Neural progenitor cell (in vitro differentiated cells): ENCODE data around the gene PTPRT. TPM values are rescaled to one million over a fixed set of nuclear protein-coding genes. Genes with fewer than 3 reads are reported as not detected.

Experiments
- DNase-seq: peaks from one replicate; pipeline ENCODE4 v3.0.0-alpha.2; 2016; ENCODE audit warnings: low spot score
- H2AFZ ChIP-seq: fragments of 200-600 bp; sonication (generic); replicated peaks from 2 replicates; pipeline ENCODE4 v1.6.1; 2016; ENCODE audit warnings: antibody characterized with exemption
- H3F3A ChIP-seq: fragments of 200-600 bp; sonication (generic); 2 replicates; pipeline ENCODE4 v1.6.1; 2016; ENCODE audit warnings: antibody characterized with exemption, low read depth
- H3K27ac ChIP-seq: fragments of 200-600 bp; sonication (generic); 2 replicates; pipeline ENCODE4 v1.5.1; 2016; ENCODE audit warnings: mild to moderate bottlenecking
- H3K27me3 ChIP-seq: fragments of 200-600 bp; sonication (generic); 2 replicates; pipeline ENCODE4 v1.6.1; 2016; ENCODE audit warnings: mild to moderate bottlenecking, moderate library complexity
- H3K36me3 ChIP-seq: fragments of 200-600 bp; sonication (generic); 2 replicates; pipeline ENCODE4 v1.5.1; 2016
- H3K4me1 ChIP-seq: fragments of 200-600 bp; sonication (generic); 2 replicates; pipeline ENCODE4 v1.6.1; 2016; ENCODE audit warnings: mixed run types
- H3K4me2 ChIP-seq: fragments of 200-600 bp; sonication (generic); 2 replicates; pipeline ENCODE4 v1.6.1; 2016
- H3K4me3 ChIP-seq: fragments of 200-600 bp; sonication (generic); 2 replicates; pipeline ENCODE4 v1.5.1; 2016
- H3K79me2 ChIP-seq: fragments of 200-600 bp; sonication (generic); 2 replicates; pipeline ENCODE4 v1.6.1; 2016; ENCODE audit warnings: low read depth
- H3K9ac ChIP-seq: fragments of 200-600 bp; sonication (generic); 2 replicates; pipeline ENCODE4 v1.6.1; 2016
- H3K9me3 ChIP-seq: fragments of 200-600 bp; sonication (generic); 2 replicates; pipeline ENCODE4 v1.5.1; 2016; ENCODE audit warnings: low read depth
- H4K20me1 ChIP-seq: fragments of 200-600 bp; sonication (generic); 2 replicates; pipeline ENCODE4 v1.6.1; 2016; ENCODE audit warnings: low read depth
- H3K27ac Mint-ChIP-seq: 3 replicates; pipeline ENCODE4 v1.8.0; 2021; ENCODE audit warnings: mixed read lengths
- H3K27me3 Mint-ChIP-seq: 2 replicates; pipeline ENCODE4 v1.8.0; 2022; ENCODE audit warnings: low read depth, mild to moderate bottlenecking, inconsistent platforms, moderate library complexity, mixed read lengths; ENCODE audit not compliant: insufficient read depth
- H3K36me3 Mint-ChIP-seq: 3 replicates; pipeline ENCODE4 v1.8.0; 2021; ENCODE audit warnings: mixed read lengths
- H3K4me1 Mint-ChIP-seq: 3 replicates; pipeline ENCODE4 v1.8.0; 2021; ENCODE audit warnings: mixed read lengths
- H3K4me3 Mint-ChIP-seq: 3 replicates; pipeline ENCODE4 v1.8.0; 2021; ENCODE audit warnings: mild to moderate bottlenecking, moderate library complexity, mixed read lengths
- H3K9me3 Mint-ChIP-seq: 3 replicates; pipeline ENCODE4 v1.8.0; 2020; ENCODE audit warnings: mixed read lengths
- CTCF ChIP-seq: fragments of 200-600 bp; sonication (generic); IDR thresholded peaks from 2 replicates; pipeline ENCODE4 v1.5.1; 2017; ENCODE audit warnings: antibody characterized with exemption, mild to moderate bottlenecking
- EZH2 ChIP-seq: fragments of 200-600 bp; sonication (generic); IDR thresholded peaks from 2 replicates; pipeline ENCODE4 v1.6.1; 2017; ENCODE audit warnings: antibody characterized with exemption, mild to moderate bottlenecking, moderate library complexity
- EZH2phosphoT487 ChIP-seq: fragments of 200-600 bp; sonication (generic); IDR thresholded peaks from 2 replicates; pipeline ENCODE4 v1.6.1; 2017; ENCODE audit warnings: antibody characterized with exemption
- total RNA-seq: library from RNA; depleted of rRNA; stranded (reverse); fragments of >200 nt; gene quantifications from 2 replicates; pipeline ENCODE4 v1.2.3, GENCODE V29; 2015; ENCODE audit warnings: low replicate concordance

The PTPRT gene
- total RNA-seq, 1 donor from 2014 or later = 1.1 TPM

- H3K27ac Mint-ChIP-seq = no peak overlapping the region
- no peak for TF ChIP-seq EZH2phosphoT487
- no peak for TF ChIP-seq EZH2
- TF ChIP-seq CTCF = no peak
Observed at GRCh38 chr20:43043887-43044286, 145.8 kb downstream of the PTPRT start.

GRCh38 chr20:43040427-43040826, 149.3 kb downstream of the PTPRT start:
- Histone ChIP-seq H3K36me3 (no peaks in the 10 kb centered on the region), H3K4me2 (no peak overlapping the region), H3K27me3 (no peaks in the 10 kb centered on the region), H3K4me1 (no peaks in the 10 kb centered on the region), H3K9me3 (no peaks in the 10 kb centered on the region), H3K9ac (no peak overlapping the region), H4K20me1 (no peaks in the 10 kb centered on the region), H3K79me2 (no peaks in the 10 kb centered on the region), H2AFZ (no peak overlapping the region), H3K4me3 (no peak overlapping the region), H3K27ac (no peak overlapping the region), H3F3A (no peaks in the 10 kb centered on the region)
- H3K27me3 Mint-ChIP-seq = peaks cover 16% of the 10 kb centered on the region
- peak; percentile 85 for DNase-seq
- H3K36me3 Mint-ChIP-seq = no peaks in the 10 kb centered on the region
- no peak overlapping the region for H3K4me3 Mint-ChIP-seq
- H3K9me3 Mint-ChIP-seq = no peaks in the 10 kb centered on the region
- no peak overlapping the region for H3K27ac Mint-ChIP-seq
- TF ChIP-seq CTCF (no peak), EZH2 (no peak), EZH2phosphoT487 (no peak)
- H3K4me1 Mint-ChIP-seq = no peaks in the 10 kb centered on the region

More at GRCh38 chr20:43043887-43044286, 145.8 kb downstream of the PTPRT start:
- Histone ChIP-seq H3K9me3 (no peaks in the 10 kb centered on the region), H3K27me3 (no peaks in the 10 kb centered on the region), H3K27ac (no peak overlapping the region), H4K20me1 (no peaks in the 10 kb centered on the region), H3K9ac (no peak overlapping the region), H3F3A (no peaks in the 10 kb centered on the region), H3K4me2 (no peak overlapping the region), H3K4me3 (no peak overlapping the region), H3K79me2 (no peaks in the 10 kb centered on the region), H2AFZ (no peak overlapping the region), H3K36me3 (no peaks in the 10 kb centered on the region), H3K4me1 (no peaks in the 10 kb centered on the region)
- peak; percentile 36 for DNase-seq
- peaks cover 11% of the 10 kb centered on the region for H3K27me3 Mint-ChIP-seq
- peaks cover 7% of the 10 kb centered on the region for H3K4me1 Mint-ChIP-seq
- no peaks in the 10 kb centered on the region for H3K9me3 Mint-ChIP-seq
- no peak overlapping the region for H3K4me3 Mint-ChIP-seq
- H3K36me3 Mint-ChIP-seq = no peaks in the 10 kb centered on the region

GRCh38 chr20:43037605-43038309, 151.9 kb downstream of the PTPRT start:
- Histone ChIP-seq H3K4me2 (no peak overlapping the region), H3K79me2 (no peaks in the 10 kb centered on the region), H3K9me3 (no peaks in the 10 kb centered on the region), H2AFZ (no peak overlapping the region), H3K9ac (no peak overlapping the region), H3K36me3 (no peaks in the 10 kb centered on the region), H3K27me3 (no peaks in the 10 kb centered on the region), H3K4me1 (no peaks in the 10 kb centered on the region), H3K27ac (no peak overlapping the region), H4K20me1 (no peaks in the 10 kb centered on the region), H3F3A (no peaks in the 10 kb centered on the region), H3K4me3 (no peak overlapping the region)
- Mint-ChIP-seq H3K4me1 (peaks cover 7% of the 10 kb centered on the region), H3K4me3 (no peak overlapping the region), H3K9me3 (no peaks in the 10 kb centered on the region), H3K27me3 (peaks cover 20% of the 10 kb centered on the region), H3K27ac (no peak overlapping the region), H3K36me3 (no peaks in the 10 kb centered on the region)
- no peak for DNase-seq
- TF ChIP-seq CTCF (no peak), EZH2 (no peak), EZH2phosphoT487 (no peak)
